GM12878 (cell line): ENCODE data around the gene TIAM1. TPM values are rescaled to one million over a fixed set of nuclear protein-coding genes. Genes with fewer than 3 reads are reported as not detected.

Experiments used
- ATAC-seq: fragments of 200-7000 bp; cut with Tn5 transposase; 3 replicates; pipeline ENCODE4 v1.9.1; 2020; ENCODE audit warnings: mild to moderate bottlenecking, moderate library complexity
- BruUV-seq: library from RNA; stranded (reverse); fragments of 400-500 nt; replicated peaks from 2 replicates; lab custom pipeline; 2021; lab: Mats Ljungman, UMichigan
- CTCF ChIA-PET: fragments of 300-600 bp; sonication (Branson Sonifier 250); formaldehyde crosslinking; extraction: SDS; loops from one replicate; lab custom pipeline; 2021; ENCODE audit warnings: inconsistent platforms; lab: Yijun Ruan, JAX
- POLR2A ChIA-PET: fragments of 350-600 bp; formaldehyde crosslinking; extraction: SDS; loops from one replicate; lab custom pipeline; 2021; ENCODE audit warnings: inconsistent platforms; lab: Charles Lee
- RAD21 ChIA-PET: fragments of 300-600 bp; sonication (Branson Sonifier 250); formaldehyde crosslinking; loops from one replicate; lab custom pipeline; 2023; ENCODE audit warnings: antibody characterized with exemption; ENCODE audit not compliant: unreplicated experiment; lab: Charles Lee
- SMC1A ChIA-PET: fragments of 300-600 bp; sonication (Branson Sonifier 250); formaldehyde crosslinking; loops from one replicate; lab custom pipeline; 2023; ENCODE audit not compliant: unreplicated experiment, uncharacterized antibody; lab: Charles Lee
- DNase-seq: peaks from one replicate; pipeline ENCODE4 v3.0.0-alpha.2; 2011; ENCODE audit warnings: low read depth, low spot score
- FAIRE-seq: peaks from 3 replicates; lab custom pipeline; 2011; peaks lifted over from hg19 to GRCh38; lab: Jason Lieb, UNC
- H2AFZ ChIP-seq: 2 replicates; pipeline ENCODE4 v1.6.0; 2011; ENCODE audit warnings: low read depth, low read length, control low read depth; ENCODE audit not compliant: control insufficient read depth
- H3K27ac ChIP-seq: 2 replicates; pipeline ENCODE4 v1.5.1; 2011; ENCODE audit warnings: control low read depth; ENCODE audit not compliant: control insufficient read depth, insufficient read depth
- H3K27me3 ChIP-seq, 2 experiments: replicated peaks in 1 of 2; 2 replicates each; pipeline versions ENCODE4 v1.6.0 to v1.6.1; 2011; ENCODE audit warnings: low read length in 1 of 2; ENCODE audit not compliant: control insufficient read depth in 2 of 2, insufficient read depth in 2 of 2
- H3K36me3 ChIP-seq, 2 experiments: 2 replicates each; pipeline ENCODE4 v1.5.1; 2011; ENCODE audit warnings: low read length in 1 of 2; ENCODE audit not compliant: control insufficient read depth in 2 of 2, insufficient read depth in 2 of 2
- H3K4me1 ChIP-seq: 2 replicates; pipeline ENCODE4 v1.6.1; 2011; ENCODE audit warnings: mild to moderate bottlenecking, low read length, moderate library complexity, mixed read lengths; ENCODE audit not compliant: control insufficient read depth, insufficient read depth
- H3K4me2 ChIP-seq: 2 replicates; pipeline ENCODE4 v1.6.0; 2011; ENCODE audit warnings: control low read depth; ENCODE audit not compliant: control insufficient read depth, insufficient read depth
- H3K4me3 ChIP-seq: fragments of 200-600 bp; sonication (generic); 2 replicates; pipeline ENCODE4 v1.5.1; 2016
- H3K79me2 ChIP-seq: 2 replicates; pipeline ENCODE4 v1.6.0; 2011; ENCODE audit warnings: low read length; ENCODE audit not compliant: control insufficient read depth, insufficient read depth
- H3K9ac ChIP-seq: 2 replicates; pipeline ENCODE4 v1.8.0; 2011; ENCODE audit warnings: low read length, control low read depth, mixed read lengths; ENCODE audit not compliant: control insufficient read depth, insufficient read depth
- H3K9me3 ChIP-seq: replicated peaks from 3 replicates; pipeline ENCODE4 v1.5.1; 2011; ENCODE audit warnings: mild to moderate bottlenecking, low read length; ENCODE audit not compliant: control insufficient read depth, insufficient read depth
- H4K20me1 ChIP-seq: 2 replicates; pipeline ENCODE4 v1.6.0; 2011; ENCODE audit not compliant: control insufficient read depth, insufficient read depth
- BCL11A ChIP-seq: IDR thresholded peaks from 2 replicates; pipeline ENCODE4 v1.6.1; 2011; ENCODE audit warnings: low read depth, low read length
- CBX3 ChIP-seq: fragments of 200-600 bp; sonication (generic); IDR thresholded peaks from 2 replicates; pipeline ENCODE4 v1.6.1; 2016; ENCODE audit warnings: low read depth, borderline replicate concordance
- EP300 ChIP-seq, 2 experiments: fragments of 150-350 bp in 1 of 2; IDR thresholded peaks; 2 replicates each; pipeline ENCODE4 v1.6.1; 2011 to 2012; ENCODE audit warnings: low read depth in 2 of 2, low read length in 2 of 2, borderline replicate concordance in 1 of 2, improper control_type of control experiment in 1 of 2, inconsistent platforms in 1 of 2; ENCODE audit not compliant: control insufficient read depth in 1 of 2
- HCFC1 ChIP-seq: fragments of 150-350 bp; IDR thresholded peaks from 2 replicates; pipeline ENCODE4 v1.6.1; 2014; ENCODE audit warnings: low read length
- NFIC ChIP-seq: IDR thresholded peaks from 2 replicates; pipeline ENCODE4 v1.6.1; 2012; ENCODE audit warnings: low read depth, mild to moderate bottlenecking, inconsistent platforms, low read length, moderate library complexity
- YBX1 ChIP-seq: fragments of 450-650 bp; IDR thresholded peaks from 2 replicates; pipeline ENCODE4 v1.6.1; 2016; ENCODE audit warnings: antibody characterized with exemption
- WGBS: methylation state at CpG from one replicate; pipeline ENCODE4 v1.1.6; 2016; ENCODE audit warnings: low lambda C conversion rate; ENCODE audit not compliant: insufficient replicate concordance, insufficient coverage; ENCODE audit errors: missing lambda C conversion rate; 5-methylcytosine and 5-hydroxymethylcytosine counted together
- in situ Hi-C: fragments of 300-500 bp; cut with MboI; formaldehyde crosslinking; loops from 9 replicates; pipeline ENCODE4 v1.14.3; 2018; ENCODE audit warnings: mixed read lengths
- intact Hi-C: fragments of 100-400 bp; cut with micrococcal nuclease; formaldehyde crosslinking; loops from one replicate; pipeline ENCODE4 v1.14.2; 2022; ENCODE audit not compliant: unreplicated experiment
- polyA plus RNA-seq, 11 experiments: library from polyadenylated mRNA; depleted of rRNA in 4 of 11; unstranded in 6 of 11; stranded (reverse) in 5 of 11; fragments of >200 nt; fragmentation: Nextera tagmentation in 4 of 11; fragmentation: Illumina TruSeq in 1 of 11; extraction: Ambion mirVana in 4 of 11; extraction: Trizol in 1 of 11; gene quantifications; 1 replicate in 1 of 11; 2 replicates in 10 of 11; pipeline versions ENCODE4 v1.2.1 to v1.2.3, GENCODE V29; 2011 to 2016; ENCODE audit warnings: inconsistent platforms in 2 of 11, missing spikeins in 2 of 11, low read depth in 1 of 11
- total RNA-seq, 4 experiments: library from RNA; depleted of rRNA in 3 of 4; stranded (reverse); fragments of >200 nt in 3 of 4; fragmentation: Illumina TruSeq in 1 of 4; extraction: Trizol in 1 of 4; gene quantifications; 2 replicates each; pipeline versions ENCODE4 v1.2.1 to v1.2.3, GENCODE V29; 2013 to 2021
- TF ChIP-seq, protein P1 (sequence below): fragments of 450-650 bp; IDR thresholded peaks from 2 replicates; pipeline ENCODE4 v1.6.1; 2017; ENCODE audit warnings: low read depth, mild to moderate bottlenecking, moderate library complexity
- TF ChIP-seq, protein P2 (sequence below): IDR thresholded peaks from 2 replicates; pipeline ENCODE4 v1.6.1; 2012; ENCODE audit warnings: low read depth, low read length, improper control_type of control experiment
- TF ChIP-seq, protein P3 (sequence below): fragments of 450-650 bp; IDR thresholded peaks from 2 replicates; pipeline ENCODE4 v1.6.1; 2017; ENCODE audit warnings: antibody characterized with exemption, mild to moderate bottlenecking, moderate library complexity

Gene TIAM1
- total and polyA plus RNA-seq, 10 of the 15 experiments (the other 5 are each of a cell fraction or from before 2014, with no cell fraction given): 0.31 to 35.9 (median 0.78) TPM

DNA sequence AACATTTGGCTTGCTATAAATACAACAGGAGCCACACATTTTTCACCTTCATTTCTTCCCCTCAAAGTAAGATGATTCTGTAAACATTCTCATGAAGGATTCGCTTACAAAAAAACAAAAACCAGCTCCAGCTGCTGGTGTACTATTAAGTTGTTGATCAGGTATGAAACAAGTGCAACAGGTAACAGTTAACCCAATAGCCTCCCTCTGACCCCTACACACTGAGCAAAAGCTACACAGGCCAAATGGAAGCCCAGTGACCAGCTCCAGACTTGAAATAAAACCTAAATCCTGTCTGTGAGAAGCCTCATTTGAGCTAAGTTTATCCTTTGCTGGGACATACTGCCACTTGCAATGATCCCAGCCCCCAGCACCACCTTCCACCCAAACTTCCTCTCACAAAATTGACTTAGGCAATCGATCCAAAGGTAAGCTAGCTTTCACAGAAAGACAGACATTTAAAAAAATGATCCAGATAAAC, 991 bp downstream of the TIAM1 start:
- FAIRE-seq: no peak
- WGBS: 17% methylated on average over 2 of the region's 2 CpGs
- H3K4me2 ChIP-seq: no peak overlapping the region

More for the DNA sequence above, 991 bp downstream of the TIAM1 start:
- Histone ChIP-seq H3K27ac (no peak overlapping the region), H3K79me2 (no peaks in the 10 kb centered on the region), H3K4me1 (no peaks in the 10 kb centered on the region), H3K9ac (no peak overlapping the region), H4K20me1 (no peaks in the 10 kb centered on the region), H3K9me3 (no peaks in the 10 kb centered on the region), H2AFZ (no peak overlapping the region), H3K4me3 (no peak overlapping the region), H3K36me3 (no peaks in the 10 kb centered on the region), H3K27me3 (no peaks in the 10 kb centered on the region; a peak in 1 of 4 replicates)
- TF ChIP-seq EP300 (IDR thresholded peaks at IDR 0.05; ENCODE audit: borderline replicate concordance in 1 of 2, control insufficient read depth in 1 of 2, low read depth in 2 of 2, low read length in 2 of 2): no peak
- TF ChIP-seq HCFC1: no peak
- TF ChIP-seq, protein P1, sequence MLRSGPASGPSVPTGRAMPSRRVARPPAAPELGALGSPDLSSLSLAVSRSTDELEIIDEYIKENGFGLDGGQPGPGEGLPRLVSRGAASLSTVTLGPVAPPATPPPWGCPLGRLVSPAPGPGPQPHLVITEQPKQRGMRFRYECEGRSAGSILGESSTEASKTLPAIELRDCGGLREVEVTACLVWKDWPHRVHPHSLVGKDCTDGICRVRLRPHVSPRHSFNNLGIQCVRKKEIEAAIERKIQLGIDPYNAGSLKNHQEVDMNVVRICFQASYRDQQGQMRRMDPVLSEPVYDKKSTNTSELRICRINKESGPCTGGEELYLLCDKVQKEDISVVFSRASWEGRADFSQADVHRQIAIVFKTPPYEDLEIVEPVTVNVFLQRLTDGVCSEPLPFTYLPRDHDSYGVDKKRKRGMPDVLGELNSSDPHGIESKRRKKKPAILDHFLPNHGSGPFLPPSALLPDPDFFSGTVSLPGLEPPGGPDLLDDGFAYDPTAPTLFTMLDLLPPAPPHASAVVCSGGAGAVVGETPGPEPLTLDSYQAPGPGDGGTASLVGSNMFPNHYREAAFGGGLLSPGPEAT: no peak
- no peak for TF ChIP-seq NFIC
- no peak for TF ChIP-seq CBX3
- TF ChIP-seq BCL11A: no peak
- no peak for TF ChIP-seq YBX1
- TF ChIP-seq, protein P2, sequence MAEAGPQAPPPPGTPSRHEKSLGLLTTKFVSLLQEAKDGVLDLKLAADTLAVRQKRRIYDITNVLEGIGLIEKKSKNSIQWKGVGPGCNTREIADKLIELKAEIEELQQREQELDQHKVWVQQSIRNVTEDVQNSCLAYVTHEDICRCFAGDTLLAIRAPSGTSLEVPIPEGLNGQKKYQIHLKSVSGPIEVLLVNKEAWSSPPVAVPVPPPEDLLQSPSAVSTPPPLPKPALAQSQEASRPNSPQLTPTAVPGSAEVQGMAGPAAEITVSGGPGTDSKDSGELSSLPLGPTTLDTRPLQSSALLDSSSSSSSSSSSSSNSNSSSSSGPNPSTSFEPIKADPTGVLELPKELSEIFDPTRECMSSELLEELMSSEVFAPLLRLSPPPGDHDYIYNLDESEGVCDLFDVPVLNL: no peak
- TF ChIP-seq, protein P3, sequence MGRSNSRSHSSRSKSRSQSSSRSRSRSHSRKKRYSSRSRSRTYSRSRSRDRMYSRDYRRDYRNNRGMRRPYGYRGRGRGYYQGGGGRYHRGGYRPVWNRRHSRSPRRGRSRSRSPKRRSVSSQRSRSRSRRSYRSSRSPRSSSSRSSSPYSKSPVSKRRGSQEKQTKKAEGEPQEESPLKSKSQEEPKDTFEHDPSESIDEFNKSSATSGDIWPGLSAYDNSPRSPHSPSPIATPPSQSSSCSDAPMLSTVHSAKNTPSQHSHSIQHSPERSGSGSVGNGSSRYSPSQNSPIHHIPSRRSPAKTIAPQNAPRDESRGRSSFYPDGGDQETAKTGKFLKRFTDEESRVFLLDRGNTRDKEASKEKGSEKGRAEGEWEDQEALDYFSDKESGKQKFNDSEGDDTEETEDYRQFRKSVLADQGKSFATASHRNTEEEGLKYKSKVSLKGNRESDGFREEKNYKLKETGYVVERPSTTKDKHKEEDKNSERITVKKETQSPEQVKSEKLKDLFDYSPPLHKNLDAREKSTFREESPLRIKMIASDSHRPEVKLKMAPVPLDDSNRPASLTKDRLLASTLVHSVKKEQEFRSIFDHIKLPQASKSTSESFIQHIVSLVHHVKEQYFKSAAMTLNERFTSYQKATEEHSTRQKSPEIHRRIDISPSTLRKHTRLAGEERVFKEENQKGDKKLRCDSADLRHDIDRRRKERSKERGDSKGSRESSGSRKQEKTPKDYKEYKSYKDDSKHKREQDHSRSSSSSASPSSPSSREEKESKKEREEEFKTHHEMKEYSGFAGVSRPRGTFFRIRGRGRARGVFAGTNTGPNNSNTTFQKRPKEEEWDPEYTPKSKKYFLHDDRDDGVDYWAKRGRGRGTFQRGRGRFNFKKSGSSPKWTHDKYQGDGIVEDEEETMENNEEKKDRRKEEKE: no peak
- SMC1A ChIA-PET: interaction anchor here (0.6 to 3.4 kb wide), 23 partner anchors 8 to 212 kb away, joined by 3 to 16 read pairs (median 4); no protein-coding TSS in a partner anchor
- RAD21 ChIA-PET: interaction anchor here (0.7 to 2.2 kb wide), 18 partner anchors 9 to 238 kb away, joined by 3 to 10 read pairs (median 4); no protein-coding TSS in a partner anchor
- CTCF ChIA-PET: interaction anchor here (0.7 to 2.3 kb wide), 10 partner anchors 9 to 241 kb away, joined by 3 to 12 read pairs (median 4); no protein-coding TSS in a partner anchor
- BruUV-seq: no TSS peak
- no peak for DNase-seq
- POLR2A ChIA-PET: interaction anchor here (0.9 to 2.1 kb wide), 3 partner anchors 15 to 165 kb away, joined by 4 to 17 read pairs (median 4); no protein-coding TSS in a partner anchor
- ATAC-seq: peak; percentile 46
- intact Hi-C loops: no loop called here
- in situ Hi-C loops: no loop called here
